ENCODE results near the gene PGM2. TPM values are rescaled to one million over a fixed set of nuclear protein-coding genes. Genes with fewer than 3 reads are reported as not detected.
"Not testable (repeated sequence)": the region's sequence is repeated elsewhere in the genome, so short reads cannot be mapped to it uniquely, and the experiment has no call there.

Gene PGM2
- polyA plus RNA-seq, 1 donor from 2014 or later: 9.3 TPM

DNA sequence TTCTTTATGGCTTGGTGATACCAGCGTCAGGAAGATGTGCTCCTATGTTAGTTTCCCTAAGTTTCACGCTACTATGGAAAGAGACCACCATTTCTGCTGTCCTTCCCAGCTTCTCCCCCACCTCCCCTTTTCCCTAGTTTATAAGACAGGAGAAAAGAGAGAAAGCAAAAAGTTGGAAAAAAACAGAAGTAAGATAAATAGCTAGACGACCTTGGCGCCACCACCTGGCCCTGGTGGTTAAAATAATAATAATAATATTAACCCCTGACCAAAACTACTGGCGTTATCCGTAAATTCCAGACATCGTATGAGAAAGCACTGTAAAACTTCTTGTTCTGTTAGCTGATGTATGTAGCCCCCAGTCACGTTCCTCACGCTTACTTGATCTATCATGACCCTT lies 985 bp upstream of the PGM2 start:
- H3K79me2 ChIP-seq (replicated peaks; ENCODE audit: insufficient read depth, low read length); H3K9me2 ChIP-seq (ENCODE audit: insufficient read depth, low read length); H2AFZ ChIP-seq (ENCODE audit: low read depth, low read length); H3K9me3 ChIP-seq (ENCODE audit: low read length); H3K9ac ChIP-seq (ENCODE audit: low read length); H3F3A ChIP-seq (ENCODE audit: insufficient read depth, low read length, poor library complexity, severe bottlenecking); H4K20me1 ChIP-seq (ENCODE audit: insufficient read depth); H3K27ac ChIP-seq (ENCODE audit: low read length); H3K36me3 ChIP-seq (ENCODE audit: insufficient read depth, low read length); H3K27me3 ChIP-seq (ENCODE audit: insufficient read depth, low read depth, low read length): not testable (repeated sequence)
- TF ChIP-seq CTCF (IDR thresholded peaks at IDR 0.05; ENCODE audit: poor library complexity, severe bottlenecking): peak; percentile 33
- H3K4me2 ChIP-seq (ENCODE audit: low read length): peak overlapping the region; percentile 56
- peak overlapping the region; percentile 99 for H3K4me3 ChIP-seq (ENCODE audit: low read length)

DNA sequence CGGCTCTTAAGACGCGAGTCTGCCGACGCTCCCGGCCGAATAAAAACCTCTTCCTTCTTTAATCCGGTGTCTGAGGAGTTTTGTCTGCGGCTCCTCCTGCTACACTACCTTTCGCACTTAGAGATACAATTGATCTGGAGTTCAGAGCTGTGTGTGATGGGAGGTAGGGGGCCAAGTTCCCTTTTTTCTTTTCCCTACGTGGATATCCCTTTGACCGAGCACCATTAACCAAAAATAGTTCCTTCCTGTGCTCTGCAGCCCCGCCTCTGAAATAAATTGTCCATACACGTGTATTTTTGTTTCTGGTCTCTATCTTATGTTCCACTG lies 555 bp upstream of the PGM2 start:
- Histone ChIP-seq H3K9me3 (ENCODE audit: low read length) (no peaks in the 10 kb centered on the region), H2AFZ (ENCODE audit: low read depth, low read length) (no peak overlapping the region), H3K79me2 (replicated peaks; ENCODE audit: insufficient read depth, low read length) (no peaks in the 10 kb centered on the region), H3K27ac (ENCODE audit: low read length) (no peak overlapping the region), H3K4me2 (ENCODE audit: low read length) (peak overlapping the region; percentile 56), H3K9me2 (ENCODE audit: insufficient read depth, low read length) (no peaks in the 10 kb centered on the region), H4K20me1 (ENCODE audit: insufficient read depth) (no peaks in the 10 kb centered on the region), H3K9ac (ENCODE audit: low read length) (peak overlapping the region; percentile 81), H3K36me3 (ENCODE audit: insufficient read depth, low read length) (peaks cover 4% of the 10 kb centered on the region), H3K4me3 (ENCODE audit: low read length) (peak overlapping the region; percentile 99), H3F3A (ENCODE audit: insufficient read depth, low read length, poor library complexity, severe bottlenecking) (no peaks in the 10 kb centered on the region), H3K27me3 (ENCODE audit: insufficient read depth, low read depth, low read length) (no peaks in the 10 kb centered on the region)
- TF ChIP-seq REST (IDR thresholded peaks at IDR 0.05; ENCODE audit: borderline replicate concordance): no peak
- TF ChIP-seq POLR2AphosphoS5 (IDR thresholded peaks at IDR 0.05): no peak
- no peak for TF ChIP-seq CTCF (IDR thresholded peaks at IDR 0.05; ENCODE audit: poor library complexity, severe bottlenecking)
- TF ChIP-seq EP300 (conservative IDR thresholded peaks at IDR 0.05; ENCODE audit: poor library complexity, severe bottlenecking): no peak
- no peak for TF ChIP-seq EZH2 (IDR thresholded peaks at IDR 0.05; ENCODE audit: borderline replicate concordance, insufficient read depth, low read length, poor library complexity, severe bottlenecking)
- TF ChIP-seq MXI1 (conservative IDR thresholded peaks at IDR 0.05; ENCODE audit: poor library complexity, severe bottlenecking): no peak
- no peak for TF ChIP-seq SMC3 (conservative IDR thresholded peaks at IDR 0.05; ENCODE audit: poor library complexity)
- no peak for TF ChIP-seq TAF1 (IDR thresholded peaks at IDR 0.05; ENCODE audit: low read depth)
- TF ChIP-seq RAD21 (conservative IDR thresholded peaks at IDR 0.05): no peak
